Skin epidermis (tissue), 12 donors: Measurements from ENCODE around the gene PLPPR1.

Experiments used
- H3K27ac ChIP-seq, 21 experiments: fragments of 200-600 bp; sonication (generic) in 11 of 21; one replicate each; pipeline ENCODE4 v1.5.0; 2020; ENCODE audit warnings: mild to moderate bottlenecking in 3 of 21, inconsistent platforms in 2 of 21, moderate library complexity in 2 of 21
- H3K4me3 ChIP-seq, 7 experiments: fragments of 200-600 bp; sonication (generic) in 2 of 7; one replicate each; pipeline ENCODE4 v1.5.0; 2020; ENCODE audit warnings: inconsistent platforms in 2 of 7, mild to moderate bottlenecking in 2 of 7, moderate library complexity in 1 of 7

PLPPR1 gene

GRCh38 chr9:101184813-101185278 lies 156.3 kb downstream of the PLPPR1 start:
- no peak overlapping the region for H3K27ac ChIP-seq
- no peak overlapping the region for H3K4me3 ChIP-seq

GRCh38 chr9:101191723-101192122 lies 163.2 kb downstream of the PLPPR1 start:
- H3K27ac ChIP-seq: no peak overlapping the region

DNA sequence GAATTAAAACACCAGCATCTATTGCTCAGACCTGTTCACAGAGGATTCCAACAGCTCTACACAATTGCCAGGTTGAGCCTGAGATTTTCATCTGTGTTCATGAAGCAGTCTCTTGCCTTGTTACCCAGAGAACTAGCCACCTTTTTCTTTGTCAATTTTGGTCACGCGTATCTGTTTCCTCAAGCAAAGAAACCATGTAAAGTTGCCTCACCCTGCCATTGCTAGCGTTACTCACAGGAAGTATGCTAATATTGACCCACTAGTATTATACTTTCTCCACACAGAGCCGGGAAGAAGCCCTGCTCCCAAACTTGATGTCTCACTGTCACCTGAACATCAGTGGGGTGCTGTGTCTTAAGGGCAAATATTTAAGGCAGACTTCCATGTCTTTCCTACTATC lies 168.5 kb downstream of the PLPPR1 start:
- no peak overlapping the region for H3K27ac ChIP-seq

More at GRCh38 chr9:101191723-101192122, 163.2 kb downstream of the PLPPR1 start:
- no peak overlapping the region for H3K4me3 ChIP-seq

DNA sequence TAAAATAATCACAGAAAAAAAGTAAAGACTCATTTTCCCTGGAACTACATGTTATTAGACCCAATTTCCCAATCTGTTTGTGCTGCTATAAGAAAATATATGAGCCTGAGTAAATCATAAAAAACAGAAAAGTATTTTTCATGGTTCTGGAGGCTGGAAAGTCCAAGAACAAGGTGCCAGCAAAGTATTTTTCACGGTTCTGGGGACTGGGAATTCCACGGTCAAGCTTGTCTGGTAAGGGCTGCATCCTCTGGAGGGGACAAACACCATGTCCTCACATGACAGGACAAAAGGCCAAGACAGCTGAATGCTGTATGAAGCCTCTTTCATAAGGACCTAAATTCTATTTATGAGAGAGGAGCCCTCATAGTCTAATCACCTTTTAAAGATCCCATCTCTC lies 172.3 kb downstream of the PLPPR1 start:
- no peak overlapping the region for H3K27ac ChIP-seq
- H3K4me3 ChIP-seq: no peak overlapping the region

More for the DNA sequence above, 168.5 kb downstream of the PLPPR1 start:
- H3K4me3 ChIP-seq: no peak overlapping the region

GRCh38 chr9:101201630-101202029 lies 173.1 kb downstream of the PLPPR1 start:
- no peak overlapping the region for H3K4me3 ChIP-seq
- H3K27ac ChIP-seq: no peak overlapping the region

GRCh38 chr9:101209670-101210069 lies 181.1 kb downstream of the PLPPR1 start:
- H3K4me3 ChIP-seq: no peak overlapping the region
- H3K27ac ChIP-seq: no peak overlapping the region

GRCh38 chr9:101212661-101213060 lies 184.1 kb downstream of the PLPPR1 start:
- no peak overlapping the region for H3K27ac ChIP-seq
- H3K4me3 ChIP-seq: no peak overlapping the region

- Histone ChIP-seq H3K27ac (no peak overlapping the region), H3K4me3 (no peak overlapping the region)
Observed at GRCh38 chr9:101219030-101219429, 190.5 kb downstream of the PLPPR1 start.

GRCh38 chr9:101220341-101220740 lies 191.8 kb downstream of the PLPPR1 start:
- no peak overlapping the region for H3K4me3 ChIP-seq
- no peak overlapping the region for H3K27ac ChIP-seq

GRCh38 chr9:101225271-101225670 lies 196.7 kb downstream of the PLPPR1 start:
- H3K27ac ChIP-seq: no peak overlapping the region

DNA sequence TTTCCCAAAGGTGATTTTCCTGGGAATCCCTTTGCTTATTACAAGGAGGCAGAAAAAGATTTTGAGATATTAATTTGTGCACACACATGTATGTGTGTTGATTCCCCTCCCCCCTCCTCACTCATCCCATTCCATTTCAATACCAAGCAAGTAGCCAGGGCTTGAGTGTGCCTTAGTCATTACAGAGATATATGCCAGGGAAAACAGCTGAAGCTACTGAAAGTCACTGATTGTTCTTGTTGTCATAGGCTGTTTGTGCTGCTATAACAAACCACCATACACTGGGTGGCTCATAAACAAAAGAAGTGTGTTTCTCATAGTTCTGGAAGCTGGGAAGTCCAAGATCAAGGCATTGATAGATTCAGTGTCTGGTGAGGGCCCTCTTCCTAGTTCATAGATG lies 197.6 kb downstream of the PLPPR1 start:
- Histone ChIP-seq H3K27ac (no peak overlapping the region), H3K4me3 (no peak overlapping the region)

More at GRCh38 chr9:101225271-101225670, 196.7 kb downstream of the PLPPR1 start:
- H3K4me3 ChIP-seq: no peak overlapping the region

- Histone ChIP-seq H3K4me3 (no peak overlapping the region), H3K27ac (no peak overlapping the region)
Observed at GRCh38 chr9:101226803-101227202, 198.3 kb downstream of the PLPPR1 start.

DNA sequence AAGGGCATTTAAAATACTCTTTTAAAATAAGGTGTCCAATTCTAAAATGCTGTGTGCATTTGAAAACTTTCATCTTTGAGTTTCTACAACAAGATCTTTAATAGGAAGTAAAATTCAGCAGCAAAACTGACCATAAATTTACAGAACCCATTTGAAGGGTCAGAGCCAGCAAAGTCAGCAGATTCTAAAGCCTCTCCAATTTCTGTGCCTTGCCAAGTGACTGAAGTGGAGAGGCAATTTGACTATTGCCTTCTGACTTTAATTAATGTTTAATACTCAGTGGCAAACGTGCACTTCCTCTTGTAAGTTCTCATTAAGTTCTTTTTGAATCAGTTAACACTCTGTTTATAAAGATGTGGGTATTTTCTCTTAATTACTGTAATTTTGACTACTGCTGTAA lies 201.1 kb downstream of the PLPPR1 start:
- Histone ChIP-seq H3K27ac (no peak overlapping the region), H3K4me3 (no peak overlapping the region)

DNA sequence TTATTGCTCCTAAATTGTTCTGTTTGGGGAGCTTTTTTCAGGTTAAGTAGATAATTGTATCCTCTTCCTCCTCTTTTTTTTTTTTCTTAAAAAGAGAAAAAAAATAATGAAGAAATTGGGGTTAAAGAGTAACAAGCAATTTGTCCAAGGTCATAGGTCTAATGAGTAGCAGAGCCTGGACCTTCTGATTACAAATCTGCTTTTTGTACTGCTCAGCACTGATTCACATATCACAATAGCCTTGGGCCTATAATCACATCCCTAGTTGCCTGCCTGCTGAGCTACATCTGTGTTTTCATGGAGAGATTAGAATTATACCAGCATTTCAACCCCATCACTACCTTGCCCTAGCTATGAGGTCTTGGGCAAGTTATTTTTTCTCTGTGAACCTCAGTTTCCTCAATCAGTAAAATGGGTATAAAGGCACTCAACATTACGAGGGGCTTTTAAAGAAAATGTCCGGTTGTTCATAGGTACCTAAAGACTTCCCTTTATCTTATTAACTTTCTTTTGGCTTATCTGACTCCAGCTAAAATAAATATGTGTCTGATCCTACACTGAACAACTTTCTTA lies 204.0 kb downstream of the PLPPR1 start:
- Histone ChIP-seq H3K27ac (no peak overlapping the region), H3K4me3 (no peak overlapping the region)

GRCh38 chr9:101235105-101235866 lies 206.8 kb downstream of the PLPPR1 start:
- H3K27ac ChIP-seq: no peak overlapping the region
- no peak overlapping the region for H3K4me3 ChIP-seq

GRCh38 chr9:101242651-101243050 lies 214.1 kb downstream of the PLPPR1 start:
- Histone ChIP-seq H3K4me3 (no peak overlapping the region), H3K27ac (no peak overlapping the region)

GRCh38 chr9:101246691-101247090 lies 218.2 kb downstream of the PLPPR1 start:
- no peak overlapping the region for H3K4me3 ChIP-seq
- no peak overlapping the region for H3K27ac ChIP-seq

DNA sequence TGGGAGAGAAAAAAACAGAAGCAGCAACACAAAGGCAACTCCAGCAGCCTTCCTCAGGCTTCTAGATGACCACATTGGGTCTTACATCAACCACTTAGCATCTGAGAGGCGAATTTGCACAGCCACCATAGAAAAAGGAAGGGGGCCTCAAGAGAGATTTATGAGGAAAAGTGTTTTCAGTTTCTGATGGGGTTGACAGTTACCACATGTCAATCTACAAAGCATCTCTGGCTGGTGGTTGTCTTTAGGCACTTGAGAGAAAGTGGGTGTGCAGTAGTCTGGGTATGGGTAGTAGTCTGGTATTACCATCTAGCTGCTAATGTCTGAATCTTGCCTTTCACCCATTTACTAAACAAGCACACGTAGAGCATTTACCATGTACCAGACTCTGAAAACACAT lies 218.8 kb downstream of the PLPPR1 start:
- no peak overlapping the region for H3K27ac ChIP-seq
- H3K4me3 ChIP-seq: no peak overlapping the region

GRCh38 chr9:101254733-101255433 lies 226.4 kb downstream of the PLPPR1 start:
- Histone ChIP-seq H3K4me3 (no peak overlapping the region), H3K27ac (no peak overlapping the region)

- Histone ChIP-seq H3K27ac (no peak overlapping the region), H3K4me3 (no peak overlapping the region)
Observed at GRCh38 chr9:101264727-101265126, 236.2 kb downstream of the PLPPR1 start.

GRCh38 chr9:101265261-101265660 lies 236.7 kb downstream of the PLPPR1 start:
- Histone ChIP-seq H3K27ac (no peak overlapping the region), H3K4me3 (no peak overlapping the region)
